Spleen (tissue), 11 donors: ENCODE results near the gene SUSD4. TPM values are rescaled to one million over a fixed set of nuclear protein-coding genes. Genes with fewer than 3 reads are reported as not detected.

Experiments
- DNase-seq: peaks from one replicate; pipeline ENCODE4 v3.0.0-alpha.2; 2020
- H3K27ac ChIP-seq, 8 donors: fragments of 200-600 bp; sonication (generic) in 7 of 8; 1 replicate in 4 of 8; 2 replicates in 4 of 8; pipeline versions ENCODE4 v1.5.0 to v1.8.0; 2016 to 2021; ENCODE audit warnings: inconsistent platforms in 4 of 8, mild to moderate bottlenecking in 4 of 8, moderate library complexity in 1 of 8
- H3K27me3 ChIP-seq, 7 donors: fragments of 200-600 bp; sonication (generic) in 6 of 7; replicated peaks in 1 of 7; 1 replicate in 4 of 7; 2 replicates in 3 of 7; pipeline versions ENCODE4 v1.5.0 to v1.8.0; 2016 to 2021; ENCODE audit warnings: inconsistent platforms in 3 of 7, mild to moderate bottlenecking in 1 of 7
- H3K36me3 ChIP-seq, 6 donors: fragments of 200-600 bp; sonication (generic) in 5 of 6; 1 replicate in 4 of 6; 2 replicates in 2 of 6; pipeline versions ENCODE4 v1.5.0 to v1.8.0; 2016 to 2021; ENCODE audit warnings: inconsistent platforms in 2 of 6
- H3K4me1 ChIP-seq, 6 donors: fragments of 200-600 bp; sonication (generic) in 5 of 6; 1 replicate in 3 of 6; 2 replicates in 3 of 6; pipeline versions ENCODE4 v1.5.0 to v1.8.0; 2016 to 2021; ENCODE audit warnings: inconsistent platforms in 3 of 6
- H3K4me3 ChIP-seq, 8 donors: fragments of 200-600 bp; sonication (generic) in 7 of 8; 1 replicate in 4 of 8; 2 replicates in 4 of 8; pipeline versions ENCODE4 v1.5.0 to v1.8.0; 2016 to 2021; ENCODE audit warnings: inconsistent platforms in 4 of 8, mild to moderate bottlenecking in 4 of 8, moderate library complexity in 2 of 8
- H3K9me3 ChIP-seq, 8 donors: fragments of 200-600 bp; sonication (generic) in 7 of 8; 1 replicate in 4 of 8; 2 replicates in 4 of 8; pipeline versions ENCODE4 v1.5.0 to v1.8.0; 2016 to 2021; ENCODE audit warnings: inconsistent platforms in 4 of 8
- POLR2A ChIP-seq, 3 donors: fragments of 450-650 bp; IDR thresholded peaks; one replicate each; pipeline ENCODE4 v1.5.1; 2017; ENCODE audit warnings: antibody characterized with exemption in 3 of 3, mild to moderate bottlenecking in 1 of 3
- POLR2AphosphoS5 ChIP-seq, 3 donors: sonication (generic); formaldehyde crosslinking; IDR thresholded peaks; one replicate each; pipeline ENCODE4 v1.5.1; 2017; ENCODE audit warnings: antibody characterized with exemption in 3 of 3
- WGBS, 5 donors: extraction: QIAGEN DNeasy Blood & Tissue Kit in 3 of 5; methylation state at CpG; one replicate each; pipeline versions ENCODE4 v1.1.5 to v1.1.7; 2013 to 2018; 5-methylcytosine and 5-hydroxymethylcytosine counted together
- intact Hi-C: fragments of 100-400 bp; cut with DNase I; formaldehyde crosslinking; loops from one replicate; pipeline ENCODE4 v1.15.0; 2023; ENCODE audit warnings: low total_unique reads
- polyA plus RNA-seq, 3 donors: library from polyadenylated mRNA; stranded (reverse); fragments of 200-250 nt; gene quantifications; one replicate each; pipeline ENCODE4 v1.2.1, GENCODE V29; 2013
- total RNA-seq, 7 donors: library from RNA; depleted of rRNA in 3 of 7; stranded (reverse); fragments of >200 nt in 3 of 7; fragmentation: NEBNext Ultra II Directional in 4 of 7; extraction: Animal tissue kit (Norgen Biotek cat#: 25700) in 4 of 7; gene quantifications; one replicate each; pipeline versions ENCODE4 v1.1.0 to v1.2.1, GENCODE V29; 2016 to 2021
- TF ChIP-seq, protein P1 (sequence below), 11 experiments: fragments of 200-600 bp in 7 of 11; fragments of 450-650 bp in 4 of 11; sonication (generic) in 4 of 11; IDR thresholded peaks in 8 of 11; conservative IDR thresholded peaks in 3 of 11; 1 replicate in 7 of 11; 2 replicates in 4 of 11; pipeline versions ENCODE4 v1.4.0 to v1.8.0; 2016 to 2021; ENCODE audit warnings: antibody characterized with exemption in 11 of 11, inconsistent platforms in 4 of 11, mild to moderate bottlenecking in 1 of 11
- donor health status: healthy with polysubstance abuse.
- donor health status: DM: no; HTN: no; CAD: no; lungs with moderate emphysema.
- donor health status: DM: no; HTN: no; CAD: no.
- donor health status: Bipolar disorder and iron deficiency.
- donor health status: healthy.
- donor health status: DM: no; HTN: no; CAD: no.
- donor health status: DM: yes; HTN: yes; CAD: no.

Gene SUSD4
- total and polyA plus RNA-seq, 10 donors, result 0.35 to 2.1 (median 0.69) TPM

- no peak overlapping the region for H3K27ac ChIP-seq
- H3K4me1 ChIP-seq, result no peaks in the 10 kb centered on the region
- intact Hi-C loops, result no loop called here
- no peaks in the 10 kb centered on the region for H3K9me3 ChIP-seq
- H3K4me3 ChIP-seq, result no peak overlapping the region
- no peak for TF ChIP-seq POLR2A (IDR thresholded peaks at IDR 0.05)
- TF ChIP-seq, protein P1, sequence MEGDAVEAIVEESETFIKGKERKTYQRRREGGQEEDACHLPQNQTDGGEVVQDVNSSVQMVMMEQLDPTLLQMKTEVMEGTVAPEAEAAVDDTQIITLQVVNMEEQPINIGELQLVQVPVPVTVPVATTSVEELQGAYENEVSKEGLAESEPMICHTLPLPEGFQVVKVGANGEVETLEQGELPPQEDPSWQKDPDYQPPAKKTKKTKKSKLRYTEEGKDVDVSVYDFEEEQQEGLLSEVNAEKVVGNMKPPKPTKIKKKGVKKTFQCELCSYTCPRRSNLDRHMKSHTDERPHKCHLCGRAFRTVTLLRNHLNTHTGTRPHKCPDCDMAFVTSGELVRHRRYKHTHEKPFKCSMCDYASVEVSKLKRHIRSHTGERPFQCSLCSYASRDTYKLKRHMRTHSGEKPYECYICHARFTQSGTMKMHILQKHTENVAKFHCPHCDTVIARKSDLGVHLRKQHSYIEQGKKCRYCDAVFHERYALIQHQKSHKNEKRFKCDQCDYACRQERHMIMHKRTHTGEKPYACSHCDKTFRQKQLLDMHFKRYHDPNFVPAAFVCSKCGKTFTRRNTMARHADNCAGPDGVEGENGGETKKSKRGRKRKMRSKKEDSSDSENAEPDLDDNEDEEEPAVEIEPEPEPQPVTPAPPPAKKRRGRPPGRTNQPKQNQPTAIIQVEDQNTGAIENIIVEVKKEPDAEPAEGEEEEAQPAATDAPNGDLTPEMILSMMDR (IDR thresholded peaks at IDR 0.05 in 8 of 11, conservative IDR thresholded peaks at IDR 0.05 in 3 of 11), result no peak
- TF ChIP-seq POLR2AphosphoS5 (IDR thresholded peaks at IDR 0.05), result no peak
- peaks cover 0 to 7% (median 0%) of the 10 kb centered on the region in 7 donors for H3K27me3 ChIP-seq
- DNase-seq, result no peak
- no peaks in the 10 kb centered on the region for H3K36me3 ChIP-seq
- WGBS, 5 donors, result 13 to 30% (median 22%) methylated on average over 2 of the region's 2 CpGs
Observed at GRCh38 chr1:223323491-223324484, 40.2 kb downstream of the SUSD4 start.

DNA sequence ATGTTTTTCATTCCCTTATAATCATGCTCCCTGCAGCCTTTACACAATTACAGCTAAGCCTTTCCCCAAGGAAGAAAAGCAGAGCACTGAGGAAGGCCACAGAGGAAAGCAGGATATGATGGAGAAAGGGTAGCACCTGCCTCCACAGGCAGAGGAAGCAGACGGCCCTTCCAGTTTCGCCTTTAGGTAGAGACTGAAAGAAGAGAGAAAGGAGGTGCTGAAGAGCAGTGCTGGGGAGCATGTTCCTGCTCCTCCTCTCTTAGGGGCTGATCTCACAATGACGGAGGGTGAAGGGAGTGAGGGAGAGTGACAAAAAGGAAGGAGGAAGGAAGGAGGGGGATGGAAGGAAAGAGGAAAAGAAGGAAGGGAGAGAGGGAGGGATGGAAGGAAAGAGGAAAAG is 41.1 kb downstream of the SUSD4 start:
- no peak for DNase-seq
- intact Hi-C loops, result no loop called here
- H3K36me3 ChIP-seq, result no peaks in the 10 kb centered on the region
- H3K4me3 ChIP-seq, result no peak overlapping the region
- H3K27me3 ChIP-seq, result peaks cover 0 to 7% (median 0%) of the 10 kb centered on the region in 7 donors
- no peaks in the 10 kb centered on the region for H3K4me1 ChIP-seq
- H3K9me3 ChIP-seq, result no peaks in the 10 kb centered on the region
- TF ChIP-seq, protein P1 (IDR thresholded peaks at IDR 0.05 in 8 of 11, conservative IDR thresholded peaks at IDR 0.05 in 3 of 11), result no peak
- no peak for TF ChIP-seq POLR2AphosphoS5 (IDR thresholded peaks at IDR 0.05)
- no peak for TF ChIP-seq POLR2A (IDR thresholded peaks at IDR 0.05)
- H3K27ac ChIP-seq, result no peak overlapping the region
- WGBS, 5 donors, result 44 to 68% (median 56%) methylated on average over 3 of the region's 3 CpGs

GRCh38 chr1:223320959-223321358 is 43.0 kb downstream of the SUSD4 start:
- no peaks in the 10 kb centered on the region for H3K4me1 ChIP-seq
- 72 to 88% (median 81%) methylated on average over 6 of the region's 6 CpGs for WGBS, 5 donors
- H3K27me3 ChIP-seq, result peaks cover 0 to 7% (median 0%) of the 10 kb centered on the region in 7 donors
- no peak for DNase-seq
- no peaks in the 10 kb centered on the region for H3K36me3 ChIP-seq
- no peak overlapping the region for H3K27ac ChIP-seq
- no peaks in the 10 kb centered on the region for H3K9me3 ChIP-seq
- no peak for TF ChIP-seq POLR2AphosphoS5 (IDR thresholded peaks at IDR 0.05)
- TF ChIP-seq, protein P1 (IDR thresholded peaks at IDR 0.05 in 8 of 11, conservative IDR thresholded peaks at IDR 0.05 in 3 of 11), result no peak
- TF ChIP-seq POLR2A (IDR thresholded peaks at IDR 0.05), result no peak
- no peak overlapping the region for H3K4me3 ChIP-seq
- intact Hi-C loops, result no loop called here

DNA sequence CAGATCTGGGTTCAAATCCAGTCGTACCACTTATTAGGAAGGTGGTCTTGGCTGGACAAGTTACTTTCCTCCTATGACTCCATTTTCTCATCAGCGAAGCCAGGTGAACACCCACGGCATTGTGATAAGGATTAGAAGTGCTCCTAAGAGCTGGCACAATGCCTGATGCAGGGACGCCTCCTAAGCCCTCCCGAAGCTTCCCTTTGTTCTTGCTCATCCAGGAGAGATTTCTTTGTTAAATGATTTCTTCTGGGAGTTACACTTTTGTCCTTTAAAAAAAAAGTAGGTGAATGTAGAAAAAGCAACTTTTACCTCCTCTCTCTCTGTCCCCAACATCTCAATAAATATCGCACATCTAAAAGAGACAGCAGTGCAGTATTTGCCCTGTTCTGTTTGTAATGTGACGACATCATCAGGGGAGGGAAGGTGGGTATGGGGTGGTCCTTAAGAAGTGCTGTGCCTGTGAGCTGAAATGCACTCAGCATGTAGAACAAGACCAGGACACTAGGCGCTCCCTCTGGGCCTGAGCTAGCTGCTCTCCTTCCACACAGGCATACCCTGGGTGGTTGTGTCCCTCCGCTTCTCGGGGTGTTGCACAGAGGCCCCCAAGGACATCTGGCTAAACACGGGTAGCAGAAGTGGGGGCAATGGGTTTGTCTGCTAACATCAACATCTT is 43.9 kb downstream of the SUSD4 start:
- no peak for TF ChIP-seq POLR2A (IDR thresholded peaks at IDR 0.05)
- no peak for TF ChIP-seq POLR2AphosphoS5 (IDR thresholded peaks at IDR 0.05)
- TF ChIP-seq, protein P1 (IDR thresholded peaks at IDR 0.05 in 8 of 11, conservative IDR thresholded peaks at IDR 0.05 in 3 of 11), result no peak
- intact Hi-C loops, result no loop called here
- no peaks in the 10 kb centered on the region for H3K4me1 ChIP-seq
- H3K9me3 ChIP-seq, result no peaks in the 10 kb centered on the region
- 79 to 89% (median 81%) methylated on average over 11 of the region's 11 CpGs for WGBS, 5 donors
- H3K27me3 ChIP-seq, result peaks cover 0 to 7% (median 0%) of the 10 kb centered on the region in 7 donors
- no peak overlapping the region for H3K4me3 ChIP-seq
- H3K36me3 ChIP-seq, result no peaks in the 10 kb centered on the region
- no peak overlapping the region for H3K27ac ChIP-seq
- no peak for DNase-seq
